ENCODE results near the gene MYG1. TPM values are rescaled to one million over a fixed set of nuclear protein-coding genes. Genes with fewer than 3 reads are reported as not detected.

Gene MYG1, protein sequence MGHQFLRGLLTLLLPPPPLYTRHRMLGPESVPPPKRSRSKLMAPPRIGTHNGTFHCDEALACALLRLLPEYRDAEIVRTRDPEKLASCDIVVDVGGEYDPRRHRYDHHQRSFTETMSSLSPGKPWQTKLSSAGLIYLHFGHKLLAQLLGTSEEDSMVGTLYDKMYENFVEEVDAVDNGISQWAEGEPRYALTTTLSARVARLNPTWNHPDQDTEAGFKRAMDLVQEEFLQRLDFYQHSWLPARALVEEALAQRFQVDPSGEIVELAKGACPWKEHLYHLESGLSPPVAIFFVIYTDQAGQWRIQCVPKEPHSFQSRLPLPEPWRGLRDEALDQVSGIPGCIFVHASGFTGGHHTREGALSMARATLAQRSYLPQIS
- total RNA-seq, result 41.4 and 55.0 TPM in 2 replicates

GRCh38 chr12:53299454-53300180, at the start of gene MYG1:
TSS of gene MYG1 (plus strand) at chr12:53299695. CDS start at chr12:53299738, 43 bp downstream.
- no peak for DNase-seq (ENCODE audit: extremely low read depth, low read depth, low spot score)

DNA sequence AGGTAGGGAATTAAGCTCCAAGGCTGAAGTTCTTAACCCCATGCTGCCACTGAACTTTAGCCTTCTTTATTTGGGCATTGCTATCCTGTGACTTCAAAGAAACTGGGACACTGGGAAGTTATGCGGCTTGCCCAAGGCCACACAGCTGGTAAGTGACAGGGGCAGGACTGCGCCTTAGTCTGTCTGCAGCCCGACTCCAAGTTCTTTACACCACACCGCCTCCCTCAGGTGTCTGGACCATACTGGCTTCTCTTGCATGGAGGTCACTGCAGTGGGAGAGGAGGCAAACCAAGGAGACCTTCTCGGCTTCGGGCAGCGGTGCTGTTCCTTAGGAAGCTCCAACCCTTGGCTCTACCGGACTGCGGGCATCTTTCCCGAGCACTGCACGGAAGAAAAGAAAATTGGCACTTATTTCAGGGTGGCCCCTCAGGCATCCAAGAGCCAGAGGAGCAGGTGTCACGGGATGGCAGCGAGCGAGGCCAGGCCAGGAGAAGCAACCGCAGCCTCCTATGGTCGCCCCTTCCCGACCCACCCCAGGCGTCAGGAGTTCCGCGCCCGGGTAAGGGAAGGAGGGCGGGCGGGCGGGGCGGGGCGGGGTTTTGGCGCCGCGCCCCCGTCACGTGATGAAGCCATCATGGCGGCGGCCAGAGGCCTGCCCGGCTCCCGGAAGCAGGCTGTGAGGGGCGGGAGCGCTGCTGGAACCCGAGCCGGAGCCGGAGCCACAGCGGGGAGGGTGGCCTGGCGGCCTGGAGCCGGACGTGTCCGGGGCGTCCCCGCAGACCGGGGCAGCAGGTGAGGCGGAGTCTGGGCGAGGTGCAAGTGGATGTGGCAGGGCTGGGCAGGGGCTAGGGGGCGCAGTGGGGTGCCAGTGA, 47.8 kb upstream of the MYG1 start:
- no peak for DNase-seq (ENCODE audit: extremely low read depth, low read depth, low spot score)

DNA sequence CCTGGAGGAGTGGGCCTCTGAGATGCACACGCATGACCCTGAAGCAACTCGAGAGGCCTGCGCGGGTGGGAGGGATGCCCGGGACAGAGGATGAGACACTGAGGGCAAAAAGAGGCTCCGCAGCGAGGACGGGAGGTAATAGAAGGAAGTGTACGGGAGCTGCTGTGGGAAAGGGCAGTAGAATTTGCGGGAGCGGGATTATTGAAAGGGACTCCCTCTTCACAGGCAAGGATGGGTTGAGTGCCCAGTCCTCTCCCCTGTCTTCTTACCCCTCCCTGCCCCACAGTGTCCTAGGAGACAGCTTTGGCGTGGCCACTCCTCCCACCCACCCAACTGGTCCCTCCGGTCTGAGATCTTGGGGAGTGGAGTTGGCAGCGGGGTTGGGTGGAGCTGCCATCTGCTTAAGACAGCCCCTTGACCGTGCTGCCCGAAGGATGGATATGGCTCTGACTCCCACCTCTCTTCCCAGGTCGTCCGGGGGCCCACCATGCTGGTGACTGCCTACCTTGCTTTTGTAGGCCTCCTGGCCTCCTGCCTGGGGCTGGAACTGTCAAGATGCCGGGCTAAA, 47.1 kb upstream of the MYG1 start:
- DNase-seq (ENCODE audit: extremely low read depth, low read depth, low spot score), result no peak

GRCh38 chr12:53253298-53253697, 46.2 kb upstream of the MYG1 start:
- DNase-seq (ENCODE audit: extremely low read depth, low read depth, low spot score), result no peak

DNA sequence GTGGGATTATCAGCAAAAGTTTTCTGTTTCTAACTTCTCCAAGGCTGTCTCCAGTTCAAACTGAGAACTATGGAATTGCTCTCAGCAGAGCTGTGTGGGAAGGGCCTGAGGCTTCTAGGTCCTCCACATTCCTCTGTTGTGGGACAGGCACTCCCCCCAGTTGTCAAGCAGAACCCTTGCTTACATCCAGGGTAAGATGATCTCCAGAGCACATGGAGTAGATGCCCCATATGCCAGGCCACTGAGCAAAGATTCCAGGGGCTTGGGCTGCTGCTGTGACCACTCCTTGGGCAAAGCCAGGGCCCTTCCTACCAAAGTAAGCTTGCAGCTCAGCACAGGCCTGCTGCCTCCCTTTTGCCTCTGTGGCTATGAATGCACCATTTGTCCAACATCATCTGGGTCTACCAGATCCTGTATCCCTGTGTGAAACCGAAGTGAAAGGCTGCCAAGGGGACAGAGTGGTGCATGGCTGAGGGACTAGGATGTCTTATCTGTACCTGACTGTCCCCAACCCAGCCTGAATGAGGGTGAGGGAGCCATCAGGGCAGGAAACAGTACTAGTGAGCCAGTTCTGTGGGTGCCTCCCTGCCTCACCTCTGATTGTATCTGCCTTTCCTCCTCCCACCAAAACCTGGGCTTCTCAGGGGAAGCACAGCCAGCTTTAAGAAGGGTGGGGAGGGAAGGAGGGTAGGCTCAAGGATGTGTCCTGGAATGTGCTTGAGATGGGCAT, 44.5 kb upstream of the MYG1 start:
- DNase-seq (ENCODE audit: extremely low read depth, low read depth, low spot score), result no peak

GRCh38 chr12:53255996-53256395, 43.5 kb upstream of the MYG1 start:
- no peak for DNase-seq (ENCODE audit: extremely low read depth, low read depth, low spot score)

DNA sequence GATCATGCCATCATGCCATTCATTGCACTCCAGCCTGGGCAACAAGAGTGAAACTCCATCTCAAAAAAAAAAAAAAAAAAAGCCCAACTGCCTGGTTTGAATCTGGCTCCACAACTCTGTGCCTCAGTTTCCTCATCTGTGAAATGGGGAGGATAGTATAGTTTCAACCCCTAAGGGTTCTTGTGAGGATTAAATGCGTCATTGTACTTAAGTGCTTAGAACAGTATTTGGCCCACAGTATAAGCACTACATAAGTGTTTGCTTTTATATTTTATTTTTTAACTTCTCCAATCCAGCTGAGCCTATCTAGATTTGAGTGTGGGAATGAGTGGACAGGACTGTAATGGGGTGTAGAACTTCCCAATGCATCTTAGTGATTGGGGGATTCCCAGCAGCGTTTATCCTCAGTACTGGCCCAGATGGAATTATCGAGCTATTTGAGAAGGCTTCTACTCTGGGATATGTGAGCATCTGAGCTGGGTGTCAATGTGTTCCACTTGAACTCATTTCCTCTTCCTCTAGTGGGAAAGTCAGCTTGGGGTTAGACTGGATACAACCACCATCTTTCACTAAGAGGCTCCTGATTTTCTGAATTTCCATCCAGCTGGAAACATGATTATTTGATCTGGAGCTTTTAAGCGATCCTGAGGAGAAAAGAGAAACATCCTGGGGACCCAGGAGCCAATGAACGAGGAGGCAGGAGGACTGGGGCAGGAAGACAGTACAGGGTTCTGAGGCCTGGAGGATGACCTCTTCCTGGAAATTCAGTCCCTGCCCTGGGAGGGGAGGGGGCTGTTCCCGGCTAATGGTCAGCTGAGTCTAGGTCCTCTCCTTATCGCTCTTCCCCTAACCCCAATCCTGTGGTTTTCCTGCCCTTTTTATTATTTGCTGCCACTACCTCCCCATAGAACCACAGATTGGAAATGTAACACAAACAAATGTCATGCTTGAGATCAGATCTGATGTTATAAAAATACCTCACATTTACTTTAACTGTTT, 40.7 kb upstream of the MYG1 start:
- no peak for DNase-seq (ENCODE audit: extremely low read depth, low read depth, low spot score)

- DNase-seq (ENCODE audit: extremely low read depth, low read depth, low spot score), result no peak
These were observed 39.6 kb upstream of the MYG1 start for GRCh38 chr12:53259891-53260290.

DNA sequence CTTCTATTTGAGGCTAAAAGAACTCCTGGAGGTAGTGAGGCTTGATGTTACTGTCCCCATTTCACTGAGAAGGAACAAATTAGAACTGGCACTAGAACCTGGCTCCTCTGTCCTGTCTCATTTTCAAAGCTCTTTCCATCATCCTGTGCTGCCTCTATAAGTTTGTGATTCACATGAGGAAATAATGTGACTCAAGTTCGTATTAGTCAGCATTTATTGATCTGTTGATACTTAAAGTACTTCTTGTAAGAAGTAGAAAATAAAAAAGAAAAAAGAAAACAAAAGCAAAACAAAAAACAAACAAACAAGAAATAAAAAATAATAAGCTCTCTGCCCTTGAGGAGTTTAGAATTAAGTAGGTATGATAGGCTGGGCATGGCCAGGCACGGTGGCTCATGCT, 33.7 kb upstream of the MYG1 start:
- DNase-seq (ENCODE audit: extremely low read depth, low read depth, low spot score), result no peak

GRCh38 chr12:53267306-53267998, 32.0 kb upstream of the MYG1 start:
- DNase-seq (ENCODE audit: extremely low read depth, low read depth, low spot score), result no peak

DNA sequence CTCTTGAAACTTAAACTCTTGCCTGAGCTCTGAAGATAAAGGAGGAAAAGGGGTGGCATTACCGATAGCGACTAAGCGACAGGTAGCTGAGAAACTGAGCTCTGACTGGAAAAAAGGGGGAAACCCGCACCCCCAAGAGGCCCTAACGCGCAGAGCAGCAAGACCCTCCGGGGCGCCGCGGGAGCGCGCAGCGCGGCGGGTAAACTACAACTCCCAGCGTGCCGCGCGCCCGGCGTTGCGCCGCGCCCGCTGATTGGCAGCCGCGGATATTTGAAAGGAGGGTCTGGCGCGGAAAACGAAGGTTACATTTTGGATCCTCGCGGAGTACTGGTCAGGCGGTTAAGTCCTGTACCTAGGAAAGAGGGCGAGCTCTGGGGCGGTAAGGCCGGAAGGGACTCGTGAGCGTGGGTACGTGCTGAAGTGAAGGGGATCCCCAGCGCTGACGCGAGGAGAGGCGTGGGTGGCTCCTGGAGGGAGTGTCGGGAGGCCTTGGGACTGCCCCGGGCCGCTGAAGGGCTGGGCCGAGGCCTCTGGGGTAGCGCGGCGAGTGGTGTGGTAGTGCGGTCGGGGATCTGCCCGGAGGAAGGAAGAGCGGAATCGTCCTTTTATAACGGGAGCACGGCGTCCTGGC, 31.4 kb upstream of the MYG1 start, which contains the start of gene ESPL1:
Gene ESPL1 (plus strand): TSS at position 301 of the 631 bp plus-strand sequence. CDS start 468 bp downstream, outside the sequence.
- DNase-seq (ENCODE audit: extremely low read depth, low read depth, low spot score), result no peak

DNA sequence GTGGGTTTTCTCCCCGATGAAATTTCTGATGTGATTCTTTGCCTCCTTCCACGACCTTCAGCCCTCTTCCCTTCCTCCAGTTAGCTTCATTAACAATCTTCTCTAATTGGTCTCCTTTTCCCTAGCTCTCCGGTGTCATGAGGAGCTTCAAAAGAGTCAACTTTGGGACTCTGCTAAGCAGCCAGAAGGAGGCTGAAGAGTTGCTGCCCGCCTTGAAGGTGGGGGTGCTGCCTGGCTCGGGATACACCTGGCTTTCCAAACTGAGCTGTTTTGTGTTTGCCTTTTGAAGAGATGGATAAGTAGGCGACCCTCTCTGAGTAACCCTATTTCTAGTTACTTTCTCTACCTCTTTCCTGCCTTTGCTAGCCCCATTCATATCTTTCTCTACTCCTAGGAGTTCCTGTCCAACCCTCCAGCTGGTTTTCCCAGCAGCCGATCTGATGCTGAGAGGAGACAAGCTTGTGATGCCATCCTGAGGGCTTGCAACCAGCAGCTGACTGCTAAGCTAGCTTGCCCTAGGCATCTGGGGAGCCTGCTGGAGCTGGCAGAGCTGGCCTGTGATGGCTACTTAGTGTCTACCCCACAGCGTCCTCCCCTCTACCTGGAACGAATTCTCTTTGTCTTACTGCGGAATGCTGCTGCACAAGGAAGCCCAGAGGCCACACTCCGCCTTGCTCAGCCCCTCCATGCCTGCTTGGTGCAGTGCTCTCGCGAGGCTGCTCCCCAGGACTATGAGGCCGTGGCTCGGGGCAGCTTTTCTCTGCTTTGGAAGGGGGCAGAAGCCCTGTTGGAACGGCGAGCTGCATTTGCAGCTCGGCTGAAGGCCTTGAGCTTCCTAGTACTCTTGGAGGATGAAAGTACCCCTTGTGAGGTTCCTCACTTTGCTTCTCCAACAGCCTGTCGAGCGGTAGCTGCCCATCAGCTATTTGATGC, 30.6 kb upstream of the MYG1 start:
- DNase-seq (ENCODE audit: extremely low read depth, low read depth, low spot score), result no peak

- no peak for DNase-seq (ENCODE audit: extremely low read depth, low read depth, low spot score)
These were observed 25.1 kb upstream of the MYG1 start for GRCh38 chr12:53274445-53274844.

DNA sequence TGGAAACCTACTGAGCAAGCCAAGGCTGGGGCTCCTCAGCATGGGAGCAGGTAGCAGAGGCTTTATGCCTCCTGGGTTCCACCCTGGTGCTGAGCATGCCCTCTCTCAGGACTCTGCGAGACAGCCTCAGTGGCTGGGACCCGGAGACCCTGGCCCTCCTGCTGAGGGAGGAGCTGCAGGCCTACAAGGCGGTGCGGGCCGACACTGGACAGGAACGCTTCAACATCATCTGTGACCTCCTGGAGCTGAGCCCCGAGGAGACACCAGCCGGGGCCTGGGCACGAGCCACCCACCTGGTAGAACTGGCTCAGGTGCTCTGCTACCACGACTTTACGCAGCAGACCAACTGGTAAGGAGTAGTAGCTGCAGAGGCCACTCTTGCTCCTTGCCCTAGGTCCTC, 23.0 kb upstream of the MYG1 start:
- DNase-seq (ENCODE audit: extremely low read depth, low read depth, low spot score), result no peak

DNA sequence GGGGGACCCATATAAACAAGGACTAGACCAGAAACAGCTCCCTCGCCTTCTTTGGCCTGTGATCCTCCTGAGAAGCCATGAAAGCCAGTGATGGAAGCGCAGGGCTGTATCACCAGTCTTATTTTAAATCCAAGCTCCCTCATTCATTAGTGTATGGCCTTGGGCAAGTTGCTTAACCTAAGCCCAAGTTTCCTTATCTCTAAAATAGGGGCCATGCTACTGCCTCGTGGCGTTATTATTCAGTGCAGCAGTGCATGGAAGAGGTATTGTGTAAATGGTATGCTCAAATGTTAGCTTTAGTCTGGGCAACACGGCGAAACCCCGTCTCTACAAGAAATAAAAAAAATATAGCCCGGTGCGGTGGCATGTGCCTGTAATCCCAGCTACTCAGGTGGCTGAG, 21.5 kb upstream of the MYG1 start:
- no peak for DNase-seq (ENCODE audit: extremely low read depth, low read depth, low spot score)

GRCh38 chr12:53279283-53279869, 20.1 kb upstream of the MYG1 start:
- no peak for DNase-seq (ENCODE audit: extremely low read depth, low read depth, low spot score)

Measured in glomerular endothelial cell (primary cell).